ENCODE results near the gene GPC3.

Gene GPC3

GRCh38 chrX:133850399-133850798 is 135.0 kb downstream of the GPC3 start:
- no peak for DNase-seq (ENCODE audit: low read depth in 1 of 2, low spot score in 1 of 2)

DNA sequence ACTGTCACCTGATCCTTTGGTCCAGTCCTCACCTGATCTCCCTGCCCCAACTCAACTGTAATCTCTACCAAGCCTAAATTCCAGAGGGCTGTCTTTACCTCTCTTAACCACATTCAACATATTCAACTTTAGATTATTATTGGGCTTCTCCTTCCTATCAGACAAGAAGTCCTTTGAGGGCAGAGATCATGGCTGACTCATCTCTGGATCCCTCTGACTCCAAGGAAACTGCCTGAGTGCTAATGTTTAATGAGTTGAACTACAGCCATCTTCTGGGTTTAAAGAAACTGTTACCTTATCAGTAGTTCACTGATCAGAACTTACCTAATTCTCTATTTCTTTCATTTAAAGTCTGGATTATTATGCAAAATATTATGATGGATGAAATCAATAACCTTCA is 135.7 kb downstream of the GPC3 start:
- DNase-seq (ENCODE audit: low read depth in 1 of 2, low spot score in 1 of 2): no peak

DNA sequence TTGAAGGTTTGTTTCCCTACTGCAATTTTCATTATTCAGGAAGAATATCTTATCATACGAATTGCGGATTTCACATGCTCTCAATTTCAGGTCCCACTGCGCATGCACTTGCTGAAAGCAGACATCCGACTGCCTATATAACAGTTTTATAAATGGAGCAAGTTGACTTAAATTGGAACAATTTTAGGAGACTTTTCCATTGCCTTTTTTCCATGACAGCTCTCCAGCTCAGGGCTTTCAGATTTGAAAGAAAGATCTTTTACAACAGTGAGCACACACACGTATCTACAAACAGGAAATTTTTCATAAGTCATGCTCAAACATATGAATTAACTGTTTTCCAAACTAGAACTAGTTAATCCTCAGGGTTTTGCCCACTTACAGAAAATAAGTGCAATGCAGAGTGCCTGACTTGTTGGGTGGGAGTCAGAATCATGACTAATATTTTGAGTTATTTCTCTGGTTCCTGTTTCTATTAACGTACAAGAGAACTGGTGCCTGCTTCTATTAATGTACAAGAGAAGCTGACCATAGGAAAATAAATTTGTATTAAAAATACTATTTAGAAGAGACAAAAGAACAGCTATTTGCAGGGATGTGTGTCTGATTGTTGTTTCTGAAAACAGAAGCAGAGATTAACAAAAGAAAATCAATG is 137.9 kb downstream of the GPC3 start:
- no peak for DNase-seq (ENCODE audit: low read depth in 1 of 2, low spot score in 1 of 2)

DNA sequence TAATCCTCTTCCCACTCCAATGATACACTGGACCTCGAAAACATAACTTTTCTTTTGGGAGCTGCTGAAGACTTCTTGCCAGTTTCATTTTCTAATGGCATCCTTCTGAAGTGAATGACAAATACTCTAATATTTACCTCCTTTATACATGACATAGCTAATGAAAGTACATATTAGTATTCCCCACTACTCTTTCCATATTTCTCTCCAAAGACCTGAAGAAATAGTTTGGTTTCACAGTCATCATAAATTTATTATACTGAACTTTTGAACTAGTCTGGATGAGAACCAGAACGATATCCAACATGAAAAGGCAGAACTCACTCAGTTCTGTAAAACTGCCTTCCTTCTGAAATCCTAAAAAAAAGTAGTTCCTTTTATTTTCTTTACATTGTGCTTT is 139.1 kb downstream of the GPC3 start:
- DNase-seq (ENCODE audit: low read depth in 1 of 2, low spot score in 1 of 2): no peak

DNA sequence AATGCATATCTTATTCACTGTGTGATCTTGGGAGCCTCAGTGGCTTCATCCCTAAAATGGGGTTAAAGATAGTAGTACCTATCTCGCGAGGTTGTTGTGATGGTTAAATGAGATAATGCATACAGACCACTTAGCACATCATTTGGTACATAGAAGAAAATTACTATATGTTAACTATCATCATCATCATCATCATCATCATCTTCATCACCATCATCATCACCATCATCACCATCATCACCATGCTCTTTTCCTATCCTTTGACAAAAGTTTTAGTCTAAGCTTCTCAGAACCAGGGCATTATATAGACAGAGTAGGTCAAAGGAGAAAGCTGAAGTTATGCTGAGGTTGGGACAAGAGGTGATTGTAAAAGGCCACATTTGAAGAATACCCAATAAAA is 145.0 kb downstream of the GPC3 start:
- no peak for DNase-seq (ENCODE audit: low read depth in 1 of 2, low spot score in 1 of 2)

GRCh38 chrX:133838761-133839676 is 146.4 kb downstream of the GPC3 start:
- no peak for DNase-seq (ENCODE audit: low read depth in 1 of 2, low spot score in 1 of 2)

- no peak for DNase-seq (ENCODE audit: low read depth in 1 of 2, low spot score in 1 of 2)
Observed at GRCh38 chrX:133837091-133837490, 148.3 kb downstream of the GPC3 start.

DNA sequence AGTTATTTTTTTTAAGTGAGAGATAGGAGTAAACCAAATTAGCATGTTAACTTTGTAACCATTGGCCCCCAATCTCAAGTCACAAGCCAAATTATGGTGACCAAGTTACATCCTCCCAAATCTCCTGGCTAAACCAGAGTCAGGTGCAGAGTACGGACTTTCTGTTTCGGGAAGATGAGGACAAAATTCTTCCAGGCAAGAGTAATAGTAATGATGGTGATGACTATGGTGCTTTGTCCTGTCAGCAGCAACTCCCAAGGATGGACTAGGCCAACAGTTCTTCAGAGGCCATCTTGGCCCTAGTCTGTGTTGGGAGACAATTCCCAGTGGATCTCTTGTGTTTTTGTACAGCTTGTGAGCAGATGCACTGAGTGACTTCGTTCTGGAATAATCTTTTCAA is 148.8 kb downstream of the GPC3 start:
- DNase-seq (ENCODE audit: low read depth in 1 of 2, low spot score in 1 of 2): no peak

- DNase-seq (ENCODE audit: low read depth in 1 of 2, low spot score in 1 of 2): no peak
Observed at GRCh38 chrX:133834771-133835170, 150.6 kb downstream of the GPC3 start.

- no peak for DNase-seq (ENCODE audit: low read depth in 1 of 2, low spot score in 1 of 2)
Observed at GRCh38 chrX:133819546-133819945, 165.8 kb downstream of the GPC3 start.

DNA sequence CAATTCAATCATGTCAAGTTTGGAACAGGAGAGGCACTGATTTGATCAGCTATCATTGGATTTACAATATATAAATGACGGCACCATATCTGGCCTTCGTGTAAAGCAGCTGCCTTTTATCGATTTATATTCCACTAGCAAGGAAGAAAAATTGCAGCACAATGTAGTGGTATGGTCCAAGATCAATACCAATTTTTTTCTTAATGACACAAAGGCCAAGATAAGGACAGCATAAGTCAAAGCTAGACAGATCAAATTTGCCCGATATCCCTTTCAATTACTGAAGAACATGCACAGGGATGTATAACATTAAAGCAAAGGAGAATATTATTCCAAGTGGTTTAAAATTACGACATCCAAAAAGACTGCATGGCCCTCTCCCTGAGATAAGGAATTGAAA is 167.4 kb downstream of the GPC3 start:
- no peak for DNase-seq (ENCODE audit: low read depth in 1 of 2, low spot score in 1 of 2)

DNA sequence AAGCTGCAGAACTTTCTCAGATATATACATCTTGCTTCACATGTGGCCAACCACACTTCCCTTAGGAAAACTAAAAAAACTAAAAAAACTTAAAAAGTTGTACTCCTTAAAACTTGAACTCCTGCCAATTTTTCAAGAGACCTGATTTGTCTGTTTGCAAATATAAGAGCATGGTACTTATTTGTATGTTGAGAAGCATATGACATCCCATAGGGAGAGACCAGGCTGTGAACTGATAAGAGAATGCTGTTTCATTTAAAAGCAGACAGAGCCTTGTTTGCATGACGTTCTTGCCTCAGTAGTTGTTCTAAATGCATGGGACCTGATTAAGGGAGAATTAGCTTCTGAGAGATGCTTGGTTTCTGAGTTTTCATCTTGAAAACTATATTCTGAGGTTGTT is 169.9 kb downstream of the GPC3 start:
- no peak for DNase-seq (ENCODE audit: low read depth in 1 of 2, low spot score in 1 of 2)

- DNase-seq (ENCODE audit: low read depth in 1 of 2, low spot score in 1 of 2): no peak
Observed at GRCh38 chrX:133813971-133814370, 171.4 kb downstream of the GPC3 start.

DNA sequence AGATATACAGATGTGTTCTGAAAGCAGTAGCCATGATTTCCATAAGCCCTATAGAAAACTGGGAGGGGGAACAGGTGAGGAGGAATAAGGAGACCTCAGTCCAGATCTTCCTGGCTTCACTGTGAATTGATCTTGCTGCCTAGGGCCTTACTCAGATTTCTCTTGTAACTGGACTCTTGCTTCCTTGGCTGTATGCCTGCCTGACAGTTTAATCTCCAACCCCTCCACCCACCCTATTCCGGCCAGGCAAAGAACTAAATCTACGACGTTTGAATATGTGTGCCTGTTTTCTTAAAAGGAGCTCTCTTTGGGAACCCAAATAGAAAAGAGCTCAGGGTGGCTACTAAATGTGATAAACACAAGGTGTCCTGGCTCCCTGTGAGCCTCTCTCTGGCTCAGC is 173.0 kb downstream of the GPC3 start:
- DNase-seq (ENCODE audit: low read depth in 1 of 2, low spot score in 1 of 2): no peak

- no peak for DNase-seq (ENCODE audit: low read depth in 1 of 2, low spot score in 1 of 2)
Observed at GRCh38 chrX:133810925-133811324, 174.5 kb downstream of the GPC3 start.

GRCh38 chrX:133804072-133804471 is 181.3 kb downstream of the GPC3 start:
- DNase-seq (ENCODE audit: low read depth in 1 of 2, low spot score in 1 of 2): no peak

- DNase-seq (ENCODE audit: low read depth in 1 of 2, low spot score in 1 of 2): no peak
Observed at GRCh38 chrX:133796282-133796681, 189.1 kb downstream of the GPC3 start.

DNA sequence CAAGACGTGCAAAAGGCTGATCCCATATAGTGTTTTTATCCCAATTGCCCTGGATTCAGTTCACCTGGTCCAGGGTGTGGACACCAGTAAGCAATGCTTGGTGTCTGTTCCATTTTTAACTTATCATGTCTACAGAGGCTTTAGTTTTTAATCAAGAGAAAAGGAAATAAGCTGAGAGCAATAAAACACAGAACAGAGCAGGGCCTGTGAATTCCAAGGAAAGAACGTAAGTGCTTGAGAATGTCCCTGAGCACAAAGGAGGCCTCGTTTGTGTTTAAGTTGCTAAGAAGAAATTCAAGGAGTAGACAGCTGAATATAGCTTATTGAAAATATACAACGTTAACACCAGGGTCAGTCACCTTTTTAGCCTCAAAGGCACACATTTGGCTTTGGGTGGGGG is 191.3 kb downstream of the GPC3 start:
- DNase-seq (ENCODE audit: low read depth in 1 of 2, low spot score in 1 of 2): no peak

DNA sequence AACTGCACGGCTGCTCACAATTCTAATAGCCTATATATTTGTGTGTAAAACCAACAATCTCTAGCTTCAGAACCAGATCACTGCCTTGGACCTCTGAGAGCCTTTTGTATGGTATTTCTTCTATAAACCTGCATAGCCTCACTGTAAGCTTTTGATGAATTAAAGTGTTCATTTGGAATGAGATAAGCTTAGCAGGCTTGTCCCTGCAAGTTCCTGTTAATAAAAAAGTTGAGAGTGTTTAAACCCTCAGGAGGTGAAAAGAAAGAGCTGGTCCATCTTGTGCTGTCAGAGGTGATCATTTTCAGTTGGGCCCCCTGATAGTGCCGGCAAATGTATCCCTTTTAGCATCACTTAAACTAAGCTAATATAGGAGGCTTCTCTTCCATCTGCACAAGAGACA is 191.8 kb downstream of the GPC3 start:
- no peak for DNase-seq (ENCODE audit: low read depth in 1 of 2, low spot score in 1 of 2)

DNA sequence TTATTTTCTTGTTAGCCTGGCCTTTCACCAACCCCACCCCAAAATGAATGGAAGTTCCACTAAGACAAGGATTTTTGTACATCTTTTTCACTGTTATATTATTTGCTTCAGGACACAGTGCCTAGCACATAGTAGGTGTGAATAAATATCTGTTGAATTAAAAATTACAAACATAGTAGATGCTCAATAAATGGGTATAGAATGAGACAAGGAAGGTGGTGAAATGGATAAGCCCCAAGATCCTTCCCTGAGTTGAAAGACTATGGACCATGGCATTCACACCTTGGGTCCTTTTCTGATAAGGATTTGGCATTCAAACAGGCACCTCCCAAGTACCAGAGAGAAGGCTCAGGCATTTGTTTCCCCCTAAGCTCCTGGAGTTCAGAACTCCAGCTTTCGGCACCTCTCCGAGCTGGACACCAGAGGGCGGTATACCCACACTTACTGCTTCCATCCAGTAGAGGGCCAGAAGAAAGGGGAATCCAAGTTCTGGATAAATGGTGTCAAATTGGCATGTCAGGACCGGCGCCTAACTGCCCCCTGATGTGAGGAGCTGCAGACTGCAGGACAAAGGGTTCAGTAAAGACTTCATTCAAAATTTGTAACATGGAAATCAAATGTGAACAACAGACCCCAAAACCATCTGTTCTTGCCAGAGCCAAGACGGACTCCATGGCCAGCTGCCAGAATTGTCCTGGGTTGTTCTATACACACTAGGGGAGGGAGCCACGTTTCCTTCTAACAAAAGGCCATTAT is 193.0 kb downstream of the GPC3 start:
- peak; percentile 1 to 9 for DNase-seq (ENCODE audit: low read depth in 1 of 2, low spot score in 1 of 2)

DNA sequence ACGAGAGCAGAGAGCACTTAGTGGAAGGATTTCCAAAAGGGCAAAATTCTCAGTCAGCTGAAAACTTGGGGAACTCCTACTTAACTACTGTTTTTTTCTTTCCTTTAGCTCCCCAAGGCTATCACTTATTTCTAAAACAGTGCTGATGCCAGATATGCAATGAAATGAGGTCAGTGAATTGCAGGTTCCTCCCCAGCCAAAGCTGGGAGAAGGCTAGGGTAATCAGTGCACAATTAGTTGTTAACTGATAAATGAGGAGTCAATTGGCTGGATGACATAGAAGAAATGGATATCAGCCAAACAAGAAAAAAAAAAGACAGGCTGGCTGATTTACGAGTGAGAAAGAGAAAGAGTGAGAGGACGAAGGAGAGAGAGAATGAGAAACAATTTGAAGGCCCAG is 195.6 kb downstream of the GPC3 start:
- no peak for DNase-seq (ENCODE audit: low read depth in 1 of 2, low spot score in 1 of 2)

DNA sequence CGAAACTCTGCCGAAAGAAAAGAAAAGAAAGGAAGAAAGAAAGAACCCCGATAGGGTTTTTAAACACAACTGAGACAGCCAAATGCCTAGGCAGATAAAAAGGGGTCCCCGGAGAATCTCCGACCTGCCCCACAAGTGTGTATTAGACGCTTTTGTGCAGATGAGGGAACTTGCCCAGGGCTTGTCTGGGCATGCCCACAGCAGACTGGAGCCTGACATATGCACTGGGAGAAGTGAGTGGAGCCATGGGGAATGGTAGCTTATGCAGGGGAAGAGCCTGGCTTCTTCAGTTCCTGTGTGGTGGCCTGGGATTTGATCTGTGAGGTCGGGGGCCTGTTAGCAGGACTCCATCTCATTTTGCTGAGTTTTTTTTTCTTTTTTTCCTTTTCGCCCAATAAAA is 199.0 kb downstream of the GPC3 start:
- DNase-seq (ENCODE audit: low read depth in 1 of 2, low spot score in 1 of 2): no peak
